Urinary bladder (tissue), 4 donors: ENCODE measurements around the gene ALKBH3. TPM values are rescaled to one million over a fixed set of nuclear protein-coding genes. Genes with fewer than 3 reads are reported as not detected.

Experiments used
- DNase-seq: peaks from one replicate; pipeline ENCODE4 v3.0.0-alpha.2; 2015; ENCODE audit errors: extremely low spot score
- H3K27ac ChIP-seq: one replicate; pipeline ENCODE4 v1.5.1; 2013; ENCODE audit warnings: low read depth, mild to moderate bottlenecking, moderate library complexity
- H3K36me3 ChIP-seq: one replicate; pipeline ENCODE4 v1.6.1; 2013; ENCODE audit warnings: mild to moderate bottlenecking, moderate library complexity; ENCODE audit not compliant: insufficient read depth
- H3K4me1 ChIP-seq: one replicate; pipeline ENCODE4 v1.6.1; 2013; ENCODE audit warnings: mild to moderate bottlenecking, moderate library complexity; ENCODE audit not compliant: insufficient read depth
- H3K4me3 ChIP-seq: one replicate; pipeline ENCODE4 v1.5.1; 2013; ENCODE audit warnings: low read depth, low read length
- WGBS: extraction: QIAGEN DNeasy Blood & Tissue Kit; methylation state at CpG from one replicate; pipeline ENCODE4 v1.1.7; 2013; 5-methylcytosine and 5-hydroxymethylcytosine counted together
- polyA plus RNA-seq: library from polyadenylated mRNA; stranded (reverse); fragments of 200-250 nt; gene quantifications from one replicate; pipeline ENCODE4 v1.2.3, GENCODE V29; 2013
- total RNA-seq: library from RNA; depleted of rRNA; stranded (reverse); fragments of >200 nt; gene quantifications from one replicate; pipeline ENCODE4 v1.2.3, GENCODE V29; 2014
- donor health status: healthy with polysubstance abuse.
- donor health status: healthy.

Gene ALKBH3
- total and polyA plus RNA-seq, 2 donors = 27.7 to 30.2 TPM

DNA sequence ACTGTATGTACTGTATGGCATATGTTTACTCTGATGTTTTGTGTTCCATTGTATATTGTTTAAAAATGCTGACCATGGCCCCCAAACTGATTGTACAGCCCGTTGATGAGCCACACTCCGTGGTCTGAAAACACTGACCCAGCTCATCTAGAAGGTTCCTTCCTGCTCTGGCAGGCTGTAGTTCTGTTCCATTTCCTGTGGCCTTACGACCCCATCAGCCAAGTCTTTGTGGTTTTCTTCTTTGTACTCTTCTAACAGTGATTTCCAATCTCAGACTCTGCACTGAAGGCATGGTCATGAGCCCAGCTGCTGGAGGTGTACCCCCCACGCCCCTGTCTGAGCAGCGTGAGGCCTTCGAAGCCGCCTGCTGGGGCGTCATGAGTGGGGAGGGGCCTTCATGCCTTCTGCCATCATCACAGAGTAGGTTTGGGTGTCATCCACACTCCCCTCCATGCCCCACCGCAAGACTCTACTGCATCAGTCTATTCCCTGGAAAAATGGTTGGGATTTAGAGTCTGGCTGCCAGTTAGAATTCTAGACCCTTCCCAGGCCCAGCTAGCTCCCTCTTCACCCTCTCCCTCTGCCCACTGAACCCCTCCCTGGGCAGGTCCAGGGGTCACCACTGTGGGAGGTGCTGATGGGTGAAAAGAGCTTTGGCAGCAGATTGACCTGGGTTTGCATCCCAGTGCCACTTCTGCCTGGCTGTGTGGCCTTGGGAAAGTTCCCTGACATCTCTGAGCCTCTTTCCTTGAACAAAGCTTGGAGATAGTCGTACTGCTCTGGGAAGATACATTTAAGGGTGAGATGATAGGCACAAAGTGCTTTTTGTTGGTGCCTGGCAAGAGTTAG, 50.5 kb downstream of the ALKBH3 start:
- 71% methylated on average over 10 of the region's 10 CpGs for WGBS
- Histone ChIP-seq H3K4me1 (no peaks in the 10 kb centered on the region), H3K4me3 (no peak overlapping the region), H3K36me3 (no peaks in the 10 kb centered on the region), H3K27ac (no peak overlapping the region)
- no peak for DNase-seq

GRCh38 chr11:43931717-43932039, 51.0 kb downstream of the ALKBH3 start:
- Histone ChIP-seq H3K4me1 (no peaks in the 10 kb centered on the region), H3K27ac (no peak overlapping the region), H3K36me3 (no peaks in the 10 kb centered on the region), H3K4me3 (no peak overlapping the region)
- no peak for DNase-seq
- 55% methylated on average over 4 of the region's 4 CpGs for WGBS

DNA sequence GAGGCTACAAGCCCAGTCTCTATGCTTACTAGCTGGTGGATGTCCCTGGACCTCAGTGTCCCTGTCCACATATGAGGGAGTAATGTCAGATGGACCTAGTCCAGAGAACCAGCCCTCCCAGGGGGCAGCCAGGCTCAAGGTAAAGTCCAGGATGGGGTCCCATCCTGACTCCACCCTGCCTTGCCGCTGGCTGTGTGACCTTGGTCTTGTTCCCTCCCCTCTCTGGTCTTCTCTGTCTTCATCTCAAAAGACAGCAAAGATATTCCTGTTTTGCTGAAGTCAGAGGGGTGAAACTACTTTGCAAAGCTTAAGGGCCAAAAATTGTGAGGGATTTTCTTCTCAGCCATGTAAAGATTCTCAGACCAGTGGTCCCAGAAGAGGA, 52.6 kb downstream of the ALKBH3 start:
- no peaks in the 10 kb centered on the region for H3K36me3 ChIP-seq
- no peak overlapping the region for H3K27ac ChIP-seq
- DNase-seq = no peak
- WGBS = 68% methylated on average over 1 of the region's 1 CpG
- no peak overlapping the region for H3K4me3 ChIP-seq
- no peaks in the 10 kb centered on the region for H3K4me1 ChIP-seq

DNA sequence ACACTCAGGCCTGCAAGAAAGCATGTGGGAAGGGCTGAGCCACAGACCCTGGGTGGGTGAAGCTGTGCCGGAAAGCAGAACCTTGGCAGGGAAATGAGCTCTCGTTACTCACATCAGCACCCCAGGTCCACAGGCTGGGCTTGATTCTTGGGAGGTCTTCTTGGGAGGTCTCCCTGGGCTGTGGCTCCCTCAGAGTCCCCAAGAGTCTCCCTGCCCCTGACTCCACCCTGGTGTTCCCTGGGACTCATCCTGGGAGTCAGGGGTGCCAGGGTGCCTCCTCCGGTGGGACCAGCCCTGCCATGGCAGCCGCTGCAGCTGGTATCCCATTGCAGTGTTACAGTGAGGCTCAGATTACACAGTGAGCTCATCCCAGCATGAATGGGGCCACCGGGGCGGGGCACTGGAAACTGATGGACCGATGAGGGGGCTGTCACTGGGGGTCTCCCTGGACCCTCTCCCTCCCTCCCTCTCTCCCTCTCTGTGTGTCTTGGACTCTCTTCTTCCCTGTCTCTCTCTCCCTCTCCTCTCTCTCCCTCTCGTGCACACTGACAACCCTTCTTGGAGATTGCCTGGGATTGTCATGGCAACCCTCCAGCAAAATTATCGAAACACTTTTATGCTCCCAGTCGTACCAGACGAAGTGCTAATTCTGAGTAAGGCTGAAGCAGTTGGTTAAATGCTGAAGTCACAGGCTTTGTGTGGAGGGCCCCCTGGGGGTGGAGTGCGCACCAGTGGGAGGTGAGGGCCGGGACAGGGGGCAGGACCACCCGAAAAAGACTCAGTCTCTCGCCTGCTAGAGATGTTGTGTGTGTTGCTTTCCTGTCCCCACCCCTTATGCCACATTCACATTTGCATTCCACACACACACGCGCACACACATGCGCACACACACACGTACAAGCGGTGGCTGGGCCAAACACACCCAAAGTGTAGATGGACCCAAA, 53.2 kb downstream of the ALKBH3 start:
- 38% methylated on average over 20 of the region's 20 CpGs for WGBS
- no peaks in the 10 kb centered on the region for H3K36me3 ChIP-seq
- peak; percentile 60 for DNase-seq
- H3K27ac ChIP-seq = no peak overlapping the region
- no peaks in the 10 kb centered on the region for H3K4me1 ChIP-seq
- H3K4me3 ChIP-seq = no peak overlapping the region

GRCh38 chr11:43934601-43935423, 54.2 kb downstream of the ALKBH3 start:
- H3K4me3 ChIP-seq = no peak overlapping the region
- no peak overlapping the region for H3K27ac ChIP-seq
- WGBS = 84% methylated on average over 14 of the region's 14 CpGs
- H3K4me1 ChIP-seq = no peaks in the 10 kb centered on the region
- H3K36me3 ChIP-seq = no peaks in the 10 kb centered on the region
- no peak for DNase-seq

GRCh38 chr11:43935424-43935979, 54.9 kb downstream of the ALKBH3 start:
- no peaks in the 10 kb centered on the region for H3K4me1 ChIP-seq
- no peak overlapping the region for H3K27ac ChIP-seq
- H3K36me3 ChIP-seq = no peaks in the 10 kb centered on the region
- WGBS = 78% methylated on average over 7 of the region's 7 CpGs
- DNase-seq = no peak
- H3K4me3 ChIP-seq = no peak overlapping the region

GRCh38 chr11:43936076-43936475, 55.4 kb downstream of the ALKBH3 start:
- H3K27ac ChIP-seq = no peak overlapping the region
- no peaks in the 10 kb centered on the region for H3K36me3 ChIP-seq
- 73% methylated on average over 7 of the region's 7 CpGs for WGBS
- no peak overlapping the region for H3K4me3 ChIP-seq
- DNase-seq = no peak
- H3K4me1 ChIP-seq = no peaks in the 10 kb centered on the region

DNA sequence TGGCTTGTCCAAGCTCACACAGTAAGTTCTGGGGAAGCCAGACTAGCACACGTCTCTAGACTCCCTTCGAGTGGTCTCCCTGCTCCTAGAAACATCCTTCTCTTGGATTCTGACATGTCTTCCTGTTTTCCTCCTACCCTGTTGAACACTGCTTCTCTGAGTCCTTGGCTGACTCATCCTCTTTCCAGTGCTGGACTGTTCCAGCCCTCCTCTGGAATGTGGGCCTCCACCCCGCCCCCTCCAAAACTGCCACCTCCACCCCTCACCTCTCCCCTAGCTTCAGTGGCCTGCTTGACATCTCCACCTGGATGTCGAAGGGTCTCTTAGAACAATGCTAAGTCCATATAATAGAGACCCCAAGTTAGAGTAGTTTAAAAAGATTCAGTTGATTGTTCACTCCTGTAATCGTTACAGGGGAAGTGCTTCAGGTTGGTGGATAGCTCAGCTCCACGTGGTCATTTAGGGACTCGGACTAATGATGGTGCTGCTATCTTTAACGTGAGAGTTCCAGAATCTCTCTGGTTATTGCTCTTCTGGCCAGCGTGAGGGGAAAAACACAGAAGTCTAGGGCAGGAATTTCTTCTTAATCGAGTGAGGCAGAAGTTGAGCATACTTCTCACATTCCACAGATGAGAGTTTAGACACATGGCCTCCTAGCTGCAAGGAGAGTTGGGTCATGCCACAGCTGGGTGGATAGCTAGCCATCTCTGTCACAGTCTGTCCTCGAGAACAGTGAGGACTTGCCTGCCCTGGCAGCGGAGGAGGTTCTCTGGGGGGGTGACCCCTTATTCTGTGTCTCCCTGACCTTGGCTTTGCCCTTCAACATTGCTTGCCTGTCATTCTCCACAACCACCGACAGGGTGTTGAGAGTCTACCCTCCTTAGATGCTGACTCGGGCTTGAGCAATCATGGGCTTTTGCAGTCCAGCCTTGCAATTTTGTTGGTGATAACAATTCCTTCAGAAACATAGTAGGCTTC, 57.1 kb downstream of the ALKBH3 start:
- Histone ChIP-seq H3K4me3 (no peak overlapping the region), H3K36me3 (no peaks in the 10 kb centered on the region), H3K4me1 (no peaks in the 10 kb centered on the region), H3K27ac (no peak overlapping the region)
- no peak for DNase-seq
- WGBS = 59% methylated on average over 14 of the region's 14 CpGs

- no peak for DNase-seq
- Histone ChIP-seq H3K4me3 (peak overlapping the region; percentile 77), H3K27ac (no peak overlapping the region), H3K4me1 (no peaks in the 10 kb centered on the region), H3K36me3 (no peaks in the 10 kb centered on the region)
- 54% methylated on average over 5 of the region's 5 CpGs for WGBS
These were observed 60.8 kb downstream of the ALKBH3 start for GRCh38 chr11:43941257-43941994.

DNA sequence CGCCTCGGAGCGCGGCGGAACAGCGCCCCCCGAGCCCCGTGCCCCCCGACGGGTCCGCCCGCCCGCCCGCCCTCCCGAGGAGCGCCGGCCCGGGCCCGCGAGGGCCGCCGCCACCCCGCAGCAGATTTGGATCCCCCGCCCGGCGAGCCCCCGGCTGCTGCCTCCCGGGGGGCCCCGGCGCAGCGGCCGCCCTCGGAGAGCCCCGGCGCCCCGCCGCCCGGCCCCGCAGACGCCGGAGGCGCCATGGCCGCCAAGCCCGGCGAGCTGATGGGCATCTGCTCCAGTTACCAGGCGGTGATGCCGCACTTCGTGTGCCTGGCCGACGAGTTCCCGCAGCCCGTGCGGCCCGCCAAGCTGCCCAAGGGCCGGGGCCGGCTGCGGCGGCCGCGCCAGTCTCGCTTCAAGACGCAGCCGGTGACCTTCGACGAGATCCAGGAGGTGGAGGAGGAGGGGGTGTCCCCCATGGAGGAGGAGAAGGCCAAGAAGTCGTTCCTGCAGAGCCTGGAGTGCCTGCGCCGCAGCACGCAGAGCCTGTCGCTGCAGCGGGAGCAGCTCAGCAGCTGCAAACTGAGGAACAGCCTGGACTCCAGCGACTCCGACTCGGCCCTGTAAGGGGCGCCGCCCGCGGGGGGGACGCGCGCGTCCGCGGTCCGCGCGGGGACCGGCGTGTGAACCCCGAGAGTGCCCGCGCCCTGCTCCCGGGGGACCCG, 62.2 kb downstream of the ALKBH3 start:
- no peak for DNase-seq
- Histone ChIP-seq H3K27ac (peak overlapping the region; percentile 94), H3K4me1 (no peaks in the 10 kb centered on the region), H3K4me3 (peak overlapping the region; percentile 77), H3K36me3 (no peaks in the 10 kb centered on the region)
- under 1% methylated on average over 87 of the region's 94 CpGs for WGBS

GRCh38 chr11:43943372-43943930, 62.8 kb downstream of the ALKBH3 start:
- no peaks in the 10 kb centered on the region for H3K36me3 ChIP-seq
- WGBS = under 1% methylated on average over 48 of the region's 48 CpGs
- H3K4me3 ChIP-seq = peak overlapping the region; percentile 77
- H3K4me1 ChIP-seq = no peaks in the 10 kb centered on the region
- DNase-seq = no peak
- peak overlapping the region; percentile 61 for H3K27ac ChIP-seq
